ENCODE measurements around the gene SMCO1.
"Not testable (repeated sequence)": the region's sequence is repeated elsewhere in the genome, so short reads cannot be mapped to it uniquely, and the experiment has no call there.

GRCh38 chr3:196511646-196512425 is 3.3 kb downstream of the SMCO1 start:
- not testable (repeated sequence) for TF ChIP-seq CTCF (IDR thresholded peaks at IDR 0.05; ENCODE audit: low read depth, low read length, poor library complexity, severe bottlenecking); EZH2phosphoT487 (IDR thresholded peaks at IDR 0.05; ENCODE audit: borderline replicate concordance, low read length)
